RWPE2 (cell line): Measurements from ENCODE around the gene DHX57.

Experiments
- ATAC-seq: fragments of 200-7000 bp; cut with Tn5 transposase; 3 replicates; pipeline ENCODE4 v1.9.1; 2021; ENCODE audit warnings: low read depth
- DNase-seq: peaks from one replicate; pipeline ENCODE4 v3.0.0-alpha.2; 2020; ENCODE audit warnings: low spot score
- H3K27ac ChIP-seq: fragments of 450-650 bp; 2 replicates; pipeline ENCODE4 v1.5.1; 2017; ENCODE audit warnings: mild to moderate bottlenecking; ENCODE audit not compliant: poor library complexity, severe bottlenecking
- H3K27me3 ChIP-seq: fragments of 250-450 bp; sonication (Bioruptor Pico); 2 replicates; pipeline ENCODE4 v1.5.1; 2021; ENCODE audit warnings: mild to moderate bottlenecking, moderate library complexity; ENCODE audit not compliant: insufficient read depth, poor library complexity, severe bottlenecking
- H3K36me3 ChIP-seq: fragments of 250-450 bp; sonication (Bioruptor Pico); 2 replicates; pipeline ENCODE4 v1.5.1; 2020; ENCODE audit warnings: low read depth, mild to moderate bottlenecking, moderate library complexity
- H3K4me1 ChIP-seq: fragments of 250-450 bp; sonication (Bioruptor Pico); 2 replicates; pipeline ENCODE4 v1.5.1; 2021; ENCODE audit warnings: mild to moderate bottlenecking, moderate library complexity; ENCODE audit not compliant: insufficient read depth, poor library complexity, severe bottlenecking
- H3K4me3 ChIP-seq: fragments of 250-450 bp; sonication (Bioruptor Pico); 2 replicates; pipeline ENCODE4 v1.5.1; 2021; ENCODE audit warnings: mild to moderate bottlenecking, moderate library complexity; ENCODE audit not compliant: severe bottlenecking
- H3K9me3 ChIP-seq: fragments of 250-450 bp; sonication (Bioruptor Pico); 2 replicates; pipeline ENCODE4 v1.5.1; 2021; ENCODE audit warnings: mild to moderate bottlenecking, moderate library complexity; ENCODE audit not compliant: severe bottlenecking
- CTCF ChIP-seq: fragments of 450-650 bp; IDR thresholded peaks from one replicate; pipeline ENCODE4 v1.5.1; 2017; ENCODE audit warnings: mild to moderate bottlenecking, moderate library complexity; ENCODE audit not compliant: poor library complexity, severe bottlenecking

Gene DHX57

GRCh38 chr2:38751596-38752410, 123.9 kb downstream of the DHX57 start:
- DNase-seq (no peak), ATAC-seq (no peak)
- Histone ChIP-seq H3K27ac (peak overlapping the region; percentile 77), H3K9me3 (no peaks in the 10 kb centered on the region), H3K27me3 (no peaks in the 10 kb centered on the region), H3K4me1 (peaks cover 24% of the 10 kb centered on the region), H3K36me3 (peaks cover 34% of the 10 kb centered on the region), H3K4me3 (peak overlapping the region; percentile 86)
- TF ChIP-seq CTCF, result no peak

- no peaks in the 10 kb centered on the region for H3K9me3 ChIP-seq
- peaks cover 24% of the 10 kb centered on the region for H3K4me1 ChIP-seq
- H3K36me3 ChIP-seq, result peaks cover 42% of the 10 kb centered on the region
- no peaks in the 10 kb centered on the region for H3K27me3 ChIP-seq
- ATAC-seq (peak; percentile 79), DNase-seq (peak; percentile 96)
- TF ChIP-seq CTCF, result no peak
- peak within 1 kb of the TSS; percentile 86 for H3K4me3 ChIP-seq
- peak within 1 kb of the TSS; percentile 77 for H3K27ac ChIP-seq
Measured at GRCh38 chr2:38750891-38751595, 124.7 kb downstream of the DHX57 start, which contains the start of gene SRSF7. TSS of gene SRSF7 (minus strand) at chr2:38751361. CDS start at chr2:38751256, 105 bp downstream.

- Histone ChIP-seq H3K36me3 (peaks cover 50% of the 10 kb centered on the region), H3K4me1 (peaks cover 24% of the 10 kb centered on the region), H3K27me3 (no peaks in the 10 kb centered on the region), H3K9me3 (no peaks in the 10 kb centered on the region), H3K4me3 (peak overlapping the region; percentile 86), H3K27ac (peak overlapping the region; percentile 77)
- peak; percentile 54 for ATAC-seq
- no peak for DNase-seq
- TF ChIP-seq CTCF, result no peak
Measured at GRCh38 chr2:38750011-38750890, 125.5 kb downstream of the DHX57 start.

- no peak for TF ChIP-seq CTCF
- Histone ChIP-seq H3K27me3 (no peaks in the 10 kb centered on the region), H3K4me1 (peaks cover 20% of the 10 kb centered on the region), H3K27ac (peak overlapping the region; percentile 77), H3K36me3 (peaks cover 60% of the 10 kb centered on the region), H3K9me3 (no peaks in the 10 kb centered on the region), H3K4me3 (peak overlapping the region; percentile 86)
- no peak for DNase-seq
- no peak for ATAC-seq
Measured at GRCh38 chr2:38748943-38749804, 126.6 kb downstream of the DHX57 start.
